Measurements from ENCODE around the gene EIF2B2.
A peak's percentile ranks its signal among the peaks of the same experiment; 100 is the strongest.

EIF2B2 gene

GRCh38 chr14:75016815-75017214 is 14.1 kb downstream of the EIF2B2 start:
- TF ChIP-seq CTCF (IDR thresholded peaks at IDR 0.05; ENCODE audit: low read depth, low read length): no peak
- H3K4me3 ChIP-seq (ENCODE audit: low read depth, low read length): no peak overlapping the region
- in situ Hi-C loops (cut with HindIII; ENCODE audit: low sequenced_read_pairs): no loop called here
- DNase-seq (ENCODE audit: low read depth, low spot score): no peak

- in situ Hi-C loops (cut with HindIII; ENCODE audit: low sequenced_read_pairs): no loop called here
- TF ChIP-seq CTCF (IDR thresholded peaks at IDR 0.05; ENCODE audit: low read depth, low read length): no peak
- no peak overlapping the region for H3K4me3 ChIP-seq (ENCODE audit: low read depth, low read length)
- no peak for DNase-seq (ENCODE audit: low read depth, low spot score)
Measured at GRCh38 chr14:75018694-75019093, 16.0 kb downstream of the EIF2B2 start.

- peak; percentile 48 for TF ChIP-seq CTCF (IDR thresholded peaks at IDR 0.05; ENCODE audit: low read depth, low read length)
- DNase-seq (ENCODE audit: low read depth, low spot score): peak; percentile 8
- no peak overlapping the region for H3K4me3 ChIP-seq (ENCODE audit: low read depth, low read length)
- in situ Hi-C loops (cut with HindIII; ENCODE audit: low sequenced_read_pairs): no loop called here
Measured at GRCh38 chr14:75022655-75023054, 19.9 kb downstream of the EIF2B2 start.

- TF ChIP-seq CTCF (IDR thresholded peaks at IDR 0.05; ENCODE audit: low read depth, low read length): no peak
- in situ Hi-C loops (cut with HindIII; ENCODE audit: low sequenced_read_pairs): no loop called here
- DNase-seq (ENCODE audit: low read depth, low spot score): no peak
Measured at GRCh38 chr14:75023108-75023507, 20.4 kb downstream of the EIF2B2 start.

GRCh38 chr14:75025082-75025481 is 22.4 kb downstream of the EIF2B2 start:
- no peak overlapping the region for H3K4me3 ChIP-seq (ENCODE audit: low read depth, low read length)
- DNase-seq (ENCODE audit: low read depth, low spot score): no peak
- in situ Hi-C loops (cut with HindIII; ENCODE audit: low sequenced_read_pairs): no loop called here
- no peak for TF ChIP-seq CTCF (IDR thresholded peaks at IDR 0.05; ENCODE audit: low read depth, low read length)

More at GRCh38 chr14:75023108-75023507, 20.4 kb downstream of the EIF2B2 start:
- H3K4me3 ChIP-seq (ENCODE audit: low read depth, low read length): no peak overlapping the region

GRCh38 chr14:75025876-75026275 is 23.2 kb downstream of the EIF2B2 start:
- no peak overlapping the region for H3K4me3 ChIP-seq (ENCODE audit: low read depth, low read length)
- in situ Hi-C loops (cut with HindIII; ENCODE audit: low sequenced_read_pairs): no loop called here
- DNase-seq (ENCODE audit: low read depth, low spot score): no peak
- no peak for TF ChIP-seq CTCF (IDR thresholded peaks at IDR 0.05; ENCODE audit: low read depth, low read length)

GRCh38 chr14:75030147-75030546 is 27.4 kb downstream of the EIF2B2 start:
- H3K4me3 ChIP-seq (ENCODE audit: low read depth, low read length): no peak overlapping the region
- in situ Hi-C loops (cut with HindIII; ENCODE audit: low sequenced_read_pairs): no loop called here
- no peak for TF ChIP-seq CTCF (IDR thresholded peaks at IDR 0.05; ENCODE audit: low read depth, low read length)
- no peak for DNase-seq (ENCODE audit: low read depth, low spot score)
